Esophagus muscularis mucosa (tissue), 3 donors: Measurements from ENCODE around the gene CYP8B1.
A peak's percentile ranks its signal among the peaks of the same experiment; 100 is the strongest.

Experiments
- CTCF ChIP-seq, 3 experiments: fragments of 200-600 bp in 2 of 3; fragments of 450-650 bp in 1 of 3; sonication (generic) in 2 of 3; IDR thresholded peaks; one replicate each; pipeline ENCODE4 v1.5.1; 2017 to 2019; ENCODE audit warnings: antibody characterized with exemption in 3 of 3, mild to moderate bottlenecking in 2 of 3, moderate library complexity in 1 of 3
- POLR2A ChIP-seq: fragments of 450-650 bp; IDR thresholded peaks from one replicate; pipeline ENCODE4 v1.6.1; 2017; ENCODE audit warnings: antibody characterized with exemption, moderate library complexity, mild to moderate bottlenecking, low read depth
- POLR2AphosphoS5 ChIP-seq, 2 donors: sonication (generic); formaldehyde crosslinking; IDR thresholded peaks; one replicate each; pipeline ENCODE4 v1.6.1; 2017; ENCODE audit warnings: antibody characterized with exemption in 2 of 2

GRCh38 chr3:42831321-42831713, 44.4 kb downstream of the CYP8B1 start:
- TF ChIP-seq POLR2A (no peak), CTCF (IDR thresholded peaks at IDR 0.05) (peak; percentile 78 to 90 (median 83)), POLR2AphosphoS5 (IDR thresholded peaks at IDR 0.05) (peak; percentile 30 to 35)
